GM12872 (cell line): ENCODE data around the gene TRIM33.

ENCODE experiments used
- TF ChIP-seq, protein P1 (sequence below): IDR thresholded peaks from 3 replicates; pipeline ENCODE4 v1.5.1; 2011; ENCODE audit warnings: low read depth, mild to moderate bottlenecking, low read length, moderate library complexity; ENCODE audit not compliant: insufficient read depth

TRIM33 gene

DNA sequence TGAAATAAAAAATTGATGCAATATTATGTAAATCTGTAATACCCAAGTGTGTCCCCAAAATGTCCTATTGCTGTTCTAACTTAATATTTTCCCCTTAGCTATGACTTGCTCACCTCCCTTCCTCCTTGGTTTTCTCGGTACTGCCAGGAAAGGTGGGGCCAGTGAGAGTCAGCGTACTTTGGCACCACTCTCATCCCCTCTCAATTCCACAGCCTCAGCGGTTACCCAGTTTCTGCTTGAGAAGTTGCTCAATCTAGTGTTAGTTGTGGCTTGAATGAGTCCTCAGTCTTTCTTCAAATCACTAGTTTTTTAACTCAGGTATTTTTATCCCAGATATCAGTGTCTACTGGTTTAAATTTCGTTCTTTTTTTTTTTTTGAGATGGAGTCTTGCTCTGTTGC, 38.1 kb upstream of the TRIM33 start:
- TF ChIP-seq, protein P1, sequence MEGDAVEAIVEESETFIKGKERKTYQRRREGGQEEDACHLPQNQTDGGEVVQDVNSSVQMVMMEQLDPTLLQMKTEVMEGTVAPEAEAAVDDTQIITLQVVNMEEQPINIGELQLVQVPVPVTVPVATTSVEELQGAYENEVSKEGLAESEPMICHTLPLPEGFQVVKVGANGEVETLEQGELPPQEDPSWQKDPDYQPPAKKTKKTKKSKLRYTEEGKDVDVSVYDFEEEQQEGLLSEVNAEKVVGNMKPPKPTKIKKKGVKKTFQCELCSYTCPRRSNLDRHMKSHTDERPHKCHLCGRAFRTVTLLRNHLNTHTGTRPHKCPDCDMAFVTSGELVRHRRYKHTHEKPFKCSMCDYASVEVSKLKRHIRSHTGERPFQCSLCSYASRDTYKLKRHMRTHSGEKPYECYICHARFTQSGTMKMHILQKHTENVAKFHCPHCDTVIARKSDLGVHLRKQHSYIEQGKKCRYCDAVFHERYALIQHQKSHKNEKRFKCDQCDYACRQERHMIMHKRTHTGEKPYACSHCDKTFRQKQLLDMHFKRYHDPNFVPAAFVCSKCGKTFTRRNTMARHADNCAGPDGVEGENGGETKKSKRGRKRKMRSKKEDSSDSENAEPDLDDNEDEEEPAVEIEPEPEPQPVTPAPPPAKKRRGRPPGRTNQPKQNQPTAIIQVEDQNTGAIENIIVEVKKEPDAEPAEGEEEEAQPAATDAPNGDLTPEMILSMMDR, result no peak

DNA sequence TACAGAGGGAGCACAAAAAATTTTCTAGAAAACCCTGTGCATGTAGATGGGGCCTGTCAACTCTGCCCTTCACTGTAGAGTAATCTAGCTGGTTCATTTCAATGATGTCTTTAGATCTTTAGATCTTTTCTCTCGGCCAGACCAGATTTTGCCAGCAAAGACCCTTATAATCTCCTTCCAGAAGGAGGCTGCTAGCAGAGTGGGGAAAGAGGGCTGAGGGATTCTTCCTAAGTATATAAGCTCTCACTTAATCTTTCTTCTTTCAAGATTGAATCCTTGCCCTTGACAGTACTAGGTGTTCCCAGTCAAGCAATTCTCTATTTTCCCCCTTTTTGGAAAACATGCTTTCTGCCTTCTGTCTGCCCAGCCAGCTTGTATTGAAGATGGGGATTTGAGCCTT, 36.1 kb upstream of the TRIM33 start:
- TF ChIP-seq, protein P1, result no peak

DNA sequence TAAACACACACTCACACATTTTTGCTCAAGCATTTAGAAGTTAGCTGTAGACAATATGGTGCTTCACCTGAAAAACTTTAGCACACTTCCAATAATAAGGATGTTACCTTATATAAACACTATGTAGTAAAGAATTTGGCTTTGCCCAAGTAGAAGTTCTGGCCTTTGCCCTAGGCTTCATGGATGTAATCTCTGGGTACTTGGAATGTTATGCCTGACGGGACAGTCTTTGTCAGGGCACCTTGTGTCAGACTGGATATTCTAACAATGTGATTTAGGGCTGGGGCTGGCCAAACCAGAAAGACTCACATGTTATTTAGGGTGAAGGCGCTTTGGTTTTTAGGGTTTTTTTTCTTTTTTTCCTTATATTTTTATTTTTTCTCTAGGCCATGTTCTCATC, 34.8 kb upstream of the TRIM33 start:
- TF ChIP-seq, protein P1, result no peak

DNA sequence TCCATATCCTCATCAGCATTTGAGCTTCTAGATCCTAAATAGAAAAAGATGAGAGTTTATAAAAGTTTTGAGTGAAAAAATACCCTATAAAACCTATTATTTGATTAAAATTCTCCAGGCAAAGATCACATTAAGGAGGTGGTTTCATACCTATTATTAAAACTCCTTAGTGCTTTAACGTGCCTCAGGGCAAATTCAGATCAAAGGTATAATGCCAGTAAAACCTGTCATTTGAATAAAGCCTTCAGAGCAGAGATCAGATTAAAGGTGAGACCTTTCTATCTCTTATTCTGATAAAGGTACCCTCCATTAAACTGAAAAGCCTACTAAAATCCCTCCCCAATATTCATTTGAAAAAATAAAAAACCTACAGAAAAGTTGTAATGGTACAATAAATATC, 34.3 kb upstream of the TRIM33 start:
- TF ChIP-seq, protein P1, result no peak

DNA sequence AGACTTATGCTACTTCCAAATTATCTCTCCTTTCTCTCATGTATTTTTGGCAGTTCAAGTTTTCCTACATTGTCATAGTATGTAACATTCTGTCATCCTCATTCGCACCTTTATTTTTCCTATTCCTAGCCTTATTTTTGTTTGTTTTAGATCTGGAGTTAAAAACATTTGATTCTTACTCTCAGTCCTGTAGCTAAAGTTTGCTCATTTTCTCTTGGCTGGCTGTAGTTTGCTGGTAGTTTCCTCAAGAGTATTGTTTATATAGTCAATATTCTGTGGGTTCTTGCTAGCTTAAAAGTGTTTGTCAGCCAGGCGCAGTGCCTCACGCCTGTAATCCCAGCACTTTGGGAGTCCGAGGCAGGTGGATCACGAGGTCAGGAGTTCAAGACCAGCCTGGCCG, 29.8 kb upstream of the TRIM33 start:
- TF ChIP-seq, protein P1, result no peak

DNA sequence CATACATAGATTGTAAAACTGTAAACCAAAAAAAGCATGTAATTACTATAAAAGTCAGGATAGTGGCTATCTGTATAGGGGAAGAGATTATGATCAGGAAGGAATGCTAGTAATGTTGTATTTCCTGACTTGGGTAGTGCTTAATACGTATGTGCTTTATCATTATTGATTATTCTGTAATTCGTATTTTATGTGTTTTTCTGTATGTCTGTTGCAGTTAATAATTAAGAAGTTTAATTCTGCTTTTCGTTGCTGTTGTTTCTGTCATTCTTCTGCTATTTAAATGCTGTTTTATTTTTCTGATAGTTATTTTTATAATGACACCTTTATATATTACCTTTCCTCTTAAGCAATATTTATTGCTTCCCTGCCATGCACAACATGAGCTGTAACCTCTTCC, 29.3 kb upstream of the TRIM33 start:
- TF ChIP-seq, protein P1, result no peak

DNA sequence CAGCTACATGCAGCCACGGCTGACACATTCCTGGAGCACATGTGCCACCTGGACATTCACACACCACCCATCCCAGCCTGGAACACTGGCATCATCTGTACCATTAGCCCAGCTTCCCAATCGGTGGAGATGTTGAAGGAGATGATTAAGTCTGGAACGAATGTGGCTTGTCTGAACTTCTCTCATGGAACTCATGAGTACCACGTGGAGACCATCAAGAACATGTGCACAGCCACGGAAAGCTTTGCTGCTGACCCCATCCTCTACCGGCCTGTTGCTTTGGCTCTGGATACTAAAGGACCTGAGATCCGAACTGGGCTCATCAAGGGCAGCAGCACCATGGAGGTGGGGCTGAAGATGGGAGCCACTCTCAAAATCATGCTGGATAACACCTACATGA, 25.0 kb upstream of the TRIM33 start:
- TF ChIP-seq, protein P1, result no peak

DNA sequence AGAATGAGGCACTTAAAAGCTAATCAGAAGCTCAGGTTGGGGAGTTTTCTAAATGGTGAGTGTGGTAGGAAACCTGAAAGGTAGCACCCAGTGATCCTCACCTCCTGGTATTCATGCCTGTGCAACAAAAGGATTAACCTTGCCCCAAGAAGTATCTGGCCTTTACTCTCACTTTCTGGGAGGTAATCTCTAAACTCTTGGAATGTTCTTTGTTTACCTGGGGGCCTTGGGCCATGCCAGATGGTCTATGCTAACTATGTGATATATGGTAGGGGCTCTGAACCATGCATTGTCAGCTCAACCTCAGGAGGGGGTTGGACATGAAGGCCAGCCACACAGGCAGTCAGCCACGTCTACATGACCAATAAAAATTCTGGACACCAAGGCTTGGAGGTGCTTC, 24.4 kb upstream of the TRIM33 start:
- TF ChIP-seq, protein P1, result no peak
